Muscle layer of colon (tissue), 2 donors: Measurements from ENCODE around the gene CYP2E1.
"Not testable (repeated sequence)": the region's sequence is repeated elsewhere in the genome, so short reads cannot be mapped to it uniquely, and the experiment has no call there.

Source experiments
- H3K27ac ChIP-seq: one replicate; pipeline ENCODE4 v1.7.0; 2013; ENCODE audit warnings: low read depth, mild to moderate bottlenecking, low read length, moderate library complexity
- H3K27me3 ChIP-seq, 2 donors: one replicate each; pipeline ENCODE4 v1.7.0; 2013; ENCODE audit warnings: low read length in 2 of 2, mild to moderate bottlenecking in 2 of 2; ENCODE audit not compliant: insufficient read depth in 2 of 2, control insufficient read depth in 1 of 2
- H3K36me3 ChIP-seq: one replicate; pipeline ENCODE4 v1.7.0; 2013; ENCODE audit warnings: mild to moderate bottlenecking, low read length; ENCODE audit not compliant: insufficient read depth
- H3K4me1 ChIP-seq: one replicate; pipeline ENCODE4 v1.7.0; 2013; ENCODE audit warnings: mild to moderate bottlenecking, low read length; ENCODE audit not compliant: insufficient read depth
- H3K4me3 ChIP-seq, 2 donors: one replicate each; pipeline ENCODE4 v1.7.0; 2013; ENCODE audit warnings: low read length in 2 of 2, low read depth in 1 of 2, mild to moderate bottlenecking in 1 of 2, moderate library complexity in 1 of 2
- H3K9ac ChIP-seq: one replicate; pipeline ENCODE4 v1.7.0; 2013; ENCODE audit warnings: low read length
- H3K9me3 ChIP-seq: one replicate; pipeline ENCODE4 v1.7.0; 2013; ENCODE audit warnings: mild to moderate bottlenecking, low read length
- donor health status: abdominal sarcoma.
- donor health status: Adenocarcinoma of cecum.

Gene CYP2E1

GRCh38 chr10:133509700-133510099 lies 17.5 kb upstream of the CYP2E1 start:
- H3K27me3 ChIP-seq, result no peaks in the 10 kb centered on the region
- no peaks in the 10 kb centered on the region for H3K36me3 ChIP-seq
- no peak overlapping the region for H3K27ac ChIP-seq
- no peak overlapping the region for H3K9ac ChIP-seq
- H3K9me3 ChIP-seq, result peaks cover 7% of the 10 kb centered on the region
- H3K4me3 ChIP-seq, result no peak overlapping the region
- H3K4me1 ChIP-seq, result no peaks in the 10 kb centered on the region

DNA sequence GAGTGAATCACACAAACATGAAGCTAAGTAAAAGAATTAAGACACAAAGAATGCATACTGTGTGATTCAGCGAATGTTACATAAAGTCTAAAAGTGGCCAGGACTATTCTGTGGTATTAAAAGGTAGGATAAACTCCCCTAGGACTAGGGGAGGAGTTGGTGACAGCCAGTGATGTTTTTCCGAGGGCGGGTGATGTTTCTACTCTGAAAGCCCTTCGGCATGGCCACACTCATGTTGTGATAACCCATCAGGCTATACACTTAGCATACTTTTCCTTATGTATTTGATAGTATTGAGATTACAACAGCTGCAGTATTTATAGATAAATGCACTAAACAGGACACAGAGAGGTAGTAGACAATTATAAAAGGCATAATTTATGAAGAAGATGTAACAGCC lies 15.8 kb upstream of the CYP2E1 start:
- Histone ChIP-seq H3K4me3 (no peak overlapping the region), H3K4me1 (no peaks in the 10 kb centered on the region), H3K27me3 (no peaks in the 10 kb centered on the region), H3K36me3 (no peaks in the 10 kb centered on the region), H3K9me3 (peaks cover 7% of the 10 kb centered on the region), H3K9ac (no peak overlapping the region), H3K27ac (no peak overlapping the region)

GRCh38 chr10:133511907-133512528 lies 15.1 kb upstream of the CYP2E1 start:
- Histone ChIP-seq H3K27ac (no peak overlapping the region), H3K27me3 (no peaks in the 10 kb centered on the region), H3K36me3 (no peaks in the 10 kb centered on the region), H3K4me3 (no peak overlapping the region), H3K9me3 (peaks cover 7% of the 10 kb centered on the region), H3K9ac (no peak overlapping the region), H3K4me1 (no peaks in the 10 kb centered on the region)

DNA sequence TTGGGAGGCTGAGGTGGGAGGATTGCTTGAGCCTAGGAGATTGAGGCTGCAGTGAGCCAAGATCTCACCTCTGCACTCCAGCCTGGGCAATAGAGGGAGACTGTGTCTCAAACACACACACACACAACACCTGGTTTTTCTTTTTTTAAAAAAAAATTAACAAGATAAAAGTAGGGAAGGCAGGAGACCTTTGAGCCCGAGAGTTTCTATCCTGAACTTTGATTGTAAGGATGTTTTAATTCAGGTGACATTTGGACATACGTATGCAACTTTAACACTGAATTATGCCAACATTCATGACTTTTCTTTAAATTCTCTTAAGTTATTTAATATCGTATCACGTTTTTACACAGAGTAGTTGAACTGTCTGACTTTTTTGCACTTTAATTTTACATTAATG lies 11.7 kb upstream of the CYP2E1 start:
- H3K27me3 ChIP-seq, result no peaks in the 10 kb centered on the region
- H3K9ac ChIP-seq, result no peak overlapping the region
- no peaks in the 10 kb centered on the region for H3K4me1 ChIP-seq
- H3K27ac ChIP-seq, result no peak overlapping the region
- no peaks in the 10 kb centered on the region for H3K9me3 ChIP-seq
- H3K4me3 ChIP-seq, result no peak overlapping the region
- no peaks in the 10 kb centered on the region for H3K36me3 ChIP-seq

GRCh38 chr10:133516057-133516456 lies 11.1 kb upstream of the CYP2E1 start:
- Histone ChIP-seq H3K27ac (no peak overlapping the region), H3K4me1 (no peaks in the 10 kb centered on the region), H3K9ac (no peak overlapping the region), H3K36me3 (no peaks in the 10 kb centered on the region), H3K9me3 (no peaks in the 10 kb centered on the region), H3K27me3 (no peaks in the 10 kb centered on the region), H3K4me3 (no peak overlapping the region)

GRCh38 chr10:133518517-133518916 lies 8.6 kb upstream of the CYP2E1 start:
- H3K4me1 ChIP-seq, H3K36me3 ChIP-seq, H3K4me3 ChIP-seq, H3K9me3 ChIP-seq, H3K27ac ChIP-seq, H3K27me3 ChIP-seq, H3K9ac ChIP-seq: not testable (repeated sequence)

- peaks cover 9% of the 10 kb centered on the region for H3K9me3 ChIP-seq
- H3K36me3 ChIP-seq, result no peaks in the 10 kb centered on the region
- peak overlapping the region; percentile 9 to 33 for H3K4me3 ChIP-seq
- no peaks in the 10 kb centered on the region for H3K27me3 ChIP-seq
- no peak overlapping the region for H3K9ac ChIP-seq
- no peak overlapping the region for H3K27ac ChIP-seq
- H3K4me1 ChIP-seq, result no peaks in the 10 kb centered on the region
Measured at GRCh38 chr10:133520193-133520738, 6.9 kb upstream of the CYP2E1 start.

- H3K36me3 ChIP-seq, result no peaks in the 10 kb centered on the region
- no peak overlapping the region for H3K27ac ChIP-seq
- H3K4me3 ChIP-seq, result no peak overlapping the region
- peaks cover 4 to 21% of the 10 kb centered on the region in 2 donors for H3K27me3 ChIP-seq
- H3K9me3 ChIP-seq, result peaks cover 9% of the 10 kb centered on the region
- H3K9ac ChIP-seq, result no peak overlapping the region
- H3K4me1 ChIP-seq, result peaks cover 9% of the 10 kb centered on the region
Measured at GRCh38 chr10:133523631-133524203, 3.4 kb upstream of the CYP2E1 start.

DNA sequence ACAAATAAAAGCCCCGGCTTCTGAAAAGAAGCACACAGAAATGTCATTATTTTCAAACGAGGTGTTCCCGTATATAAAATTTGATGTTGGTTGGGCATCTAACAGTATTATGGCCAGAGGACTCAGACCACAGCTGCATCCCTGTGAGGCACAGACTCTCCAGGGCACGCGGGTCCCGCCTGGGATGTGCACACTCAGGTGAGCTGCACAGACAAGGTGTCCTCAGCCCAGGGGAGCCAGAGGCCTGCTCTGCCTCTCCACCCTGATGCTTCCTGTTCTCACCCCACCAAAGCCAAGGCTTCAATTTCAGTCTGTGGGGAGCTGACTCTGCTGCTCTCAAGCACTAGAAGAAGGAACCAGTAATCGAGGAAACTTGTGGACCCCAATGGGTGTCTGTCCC lies 1.7 kb upstream of the CYP2E1 start:
- Histone ChIP-seq H3K4me3 (no peak overlapping the region), H3K27me3 (peaks cover 12 to 38% of the 10 kb centered on the region in 2 donors), H3K36me3 (no peaks in the 10 kb centered on the region), H3K27ac (no peak overlapping the region), H3K4me1 (peaks cover 16% of the 10 kb centered on the region), H3K9me3 (peaks cover 9% of the 10 kb centered on the region), H3K9ac (no peak overlapping the region)

- Histone ChIP-seq H3K9me3 (peaks cover 9% of the 10 kb centered on the region), H3K9ac (no peak overlapping the region), H3K27ac (no peak overlapping the region), H3K4me3 (no peak overlapping the region), H3K27me3 (peaks cover 12 to 39% of the 10 kb centered on the region in 2 donors), H3K4me1 (peaks cover 16% of the 10 kb centered on the region), H3K36me3 (no peaks in the 10 kb centered on the region)
Measured at GRCh38 chr10:133527771-133528271, 658 bp downstream of the CYP2E1 start.

GRCh38 chr10:133528296-133528844 lies 1.2 kb downstream of the CYP2E1 start:
- Histone ChIP-seq H3K27ac (no peak overlapping the region), H3K4me1 (peaks cover 16% of the 10 kb centered on the region), H3K4me3 (peak overlapping the region in 1 of 2 donors; percentile 14), H3K9me3 (peaks cover 5% of the 10 kb centered on the region), H3K36me3 (no peaks in the 10 kb centered on the region), H3K9ac (no peak overlapping the region), H3K27me3 (peaks cover 12 to 39% of the 10 kb centered on the region in 2 donors)
